SK-N-MC (cell line): ENCODE data around the gene SYN1.

Experiments
- EZH2 ChIP-seq: fragments of 200-600 bp; sonication (generic); IDR thresholded peaks from one replicate; pipeline ENCODE4 v1.6.1; 2017; ENCODE audit warnings: antibody characterized with exemption
- FOXP2 ChIP-seq: optimal IDR thresholded peaks from 2 replicates; pipeline ENCODE3; 2011; ENCODE audit warnings: mild to moderate bottlenecking, moderate library complexity; ENCODE audit not compliant: insufficient read depth; ENCODE audit errors: extremely low read length, control extremely low read depth
- POLR2AphosphoS5 ChIP-seq: IDR thresholded peaks from 2 replicates; pipeline ENCODE4 v1.6.1; 2012; ENCODE audit warnings: mild to moderate bottlenecking, low read depth, low read length, borderline replicate concordance

GRCh38 chrX:47571215-47571614, 48.4 kb downstream of the SYN1 start:
- TF ChIP-seq POLR2AphosphoS5 (no peak), EZH2 (no peak), FOXP2 (no peak)
